ENCODE results near the gene HSPA1L. TPM values are rescaled to one million over a fixed set of nuclear protein-coding genes. Genes with fewer than 3 reads are reported as not detected.
A peak's percentile ranks its signal among the peaks of the same experiment; 100 is the strongest.

The HSPA1L gene
- total and polyA plus RNA-seq, 2 donors (not counting 1 experiment from before 2014, with no cell fraction given) = 0.81 to 2.0 TPM

DNA sequence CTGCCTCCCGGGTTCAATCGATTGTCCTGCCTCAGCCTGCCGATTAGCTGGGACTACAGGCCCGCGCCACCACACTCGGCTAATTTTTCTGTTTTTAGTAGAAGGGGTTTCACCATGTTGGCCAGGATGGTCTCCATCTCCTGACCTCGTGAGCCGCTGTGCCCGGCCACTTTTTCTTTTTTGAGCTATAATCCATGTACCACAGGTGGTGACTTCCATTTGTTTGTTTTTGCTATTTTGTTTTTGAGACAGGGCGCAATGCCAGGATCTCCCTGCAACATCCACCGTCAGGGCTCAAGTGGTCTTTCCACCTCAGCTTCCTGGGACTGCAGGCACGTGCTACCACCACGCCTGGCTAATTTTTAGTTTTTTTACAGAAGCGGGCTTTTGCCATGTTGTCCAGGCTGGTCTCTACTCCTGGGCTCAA, 21.0 kb upstream of the HSPA1L start:
- 32% methylated on average over 12 of the region's 14 CpGs for WGBS (ENCODE audit: insufficient coverage)

More for the DNA sequence above, 21.0 kb upstream of the HSPA1L start:
- intact Hi-C loops (cut with micrococcal nuclease) = loop anchor here (10.0 kb wide), 1 partner anchor 139 kb away; the partner anchor contains the start of gene DXO
- Histone ChIP-seq H3K4me3 (ENCODE audit: control extremely low read depth in 1 of 5, extremely low read depth in 1 of 5, insufficient read depth in 1 of 5, low read depth in 2 of 5, low read length in 4 of 5) (peak overlapping the region; percentile 34 to 95 (median 90)), H3K36me3 (replicated peaks in 1 of 2; ENCODE audit: control extremely low read depth in 1 of 2, control insufficient read depth in 1 of 2, extremely low read depth in 1 of 2, insufficient read depth in 2 of 2, low read length in 1 of 2) (peaks cover 4 to 42% of the 10 kb centered on the region in 2 experiments), H3K4me2 (replicated peaks; ENCODE audit: low read depth, low read length, poor library complexity, severe bottlenecking) (peak overlapping the region; percentile 73), H3K9me3 (ENCODE audit: control extremely low read depth in 1 of 3, control insufficient read depth in 2 of 3, insufficient read depth in 1 of 3, low read length in 2 of 3) (no peaks in the 10 kb centered on the region), H3K79me2 (ENCODE audit: control insufficient read depth, insufficient read depth, low read length) (peaks cover 46% of the 10 kb centered on the region), H3K27ac (ENCODE audit: low read length in 2 of 2) (peak overlapping the region; percentile 51 to 98), H3K9ac (ENCODE audit: low read length) (peak overlapping the region; percentile 90), H2AFZ (ENCODE audit: insufficient read depth, low read depth, low read length, poor library complexity, severe bottlenecking) (peak overlapping the region; percentile 90), H3K4me1 (ENCODE audit: control insufficient read depth in 2 of 2, insufficient read depth in 2 of 2, low read length in 2 of 2) (peaks cover 38 to 62% of the 10 kb centered on the region in 2 donors), H3K27me3 (replicated peaks in 1 of 4; ENCODE audit: control extremely low read depth in 1 of 4, control insufficient read depth in 3 of 4, insufficient read depth in 4 of 4, low read length in 3 of 4) (no peaks in the 10 kb centered on the region), H4K20me1 (ENCODE audit: control insufficient read depth, insufficient read depth, low read length, poor library complexity, severe bottlenecking) (peaks cover 13% of the 10 kb centered on the region)
- POLR2A ChIA-PET = interaction anchor here (0.6 to 2.1 kb wide), 6 partner anchors 9 to 256 kb away, joined by 3 to 15 read pairs (median 6); partner anchors contain the start of gene NEU1
- no peak for ATAC-seq (ENCODE audit: low read depth)
- TF ChIP-seq, protein P1, sequence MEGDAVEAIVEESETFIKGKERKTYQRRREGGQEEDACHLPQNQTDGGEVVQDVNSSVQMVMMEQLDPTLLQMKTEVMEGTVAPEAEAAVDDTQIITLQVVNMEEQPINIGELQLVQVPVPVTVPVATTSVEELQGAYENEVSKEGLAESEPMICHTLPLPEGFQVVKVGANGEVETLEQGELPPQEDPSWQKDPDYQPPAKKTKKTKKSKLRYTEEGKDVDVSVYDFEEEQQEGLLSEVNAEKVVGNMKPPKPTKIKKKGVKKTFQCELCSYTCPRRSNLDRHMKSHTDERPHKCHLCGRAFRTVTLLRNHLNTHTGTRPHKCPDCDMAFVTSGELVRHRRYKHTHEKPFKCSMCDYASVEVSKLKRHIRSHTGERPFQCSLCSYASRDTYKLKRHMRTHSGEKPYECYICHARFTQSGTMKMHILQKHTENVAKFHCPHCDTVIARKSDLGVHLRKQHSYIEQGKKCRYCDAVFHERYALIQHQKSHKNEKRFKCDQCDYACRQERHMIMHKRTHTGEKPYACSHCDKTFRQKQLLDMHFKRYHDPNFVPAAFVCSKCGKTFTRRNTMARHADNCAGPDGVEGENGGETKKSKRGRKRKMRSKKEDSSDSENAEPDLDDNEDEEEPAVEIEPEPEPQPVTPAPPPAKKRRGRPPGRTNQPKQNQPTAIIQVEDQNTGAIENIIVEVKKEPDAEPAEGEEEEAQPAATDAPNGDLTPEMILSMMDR (IDR thresholded peaks at IDR 0.05) = no peak
- no peak for TF ChIP-seq EZH2 (IDR thresholded peaks at IDR 0.05; ENCODE audit: borderline replicate concordance, insufficient read depth, low read depth, low read length, poor library complexity, severe bottlenecking)
- H3K27me3 Mint-ChIP-seq = no peaks in the 10 kb centered on the region
- peaks cover 45% of the 10 kb centered on the region for H3K4me1 Mint-ChIP-seq
- peak; percentile 39 for DNase-seq
- H3K4me3 Mint-ChIP-seq = peak overlapping the region; percentile 87
- CTCF ChIA-PET = interaction anchor here (0.7 to 2.4 kb wide), 6 partner anchors 27 to 285 kb away, joined by 3 to 6 read pairs (median 3); partner anchors contain the start of genes EHMT2 and NEU1
- H3K27ac Mint-ChIP-seq = peak overlapping the region; percentile 95
- H3K9me3 Mint-ChIP-seq (ENCODE audit: insufficient read depth) = no peaks in the 10 kb centered on the region
